T-helper 9 cell (primary cell): Measurements from ENCODE around the gene LARP6.
"Not testable (repeated sequence)": the region's sequence is repeated elsewhere in the genome, so short reads cannot be mapped to it uniquely, and the experiment has no call there.

Source experiments
- DNase-seq: peaks from one replicate; pipeline ENCODE4 v3.0.0-alpha.2; 2020
- total RNA-seq, 2 donors: gene quantifications; one replicate each; lab custom pipeline; 2026; lab: John Stamatoyannopoulos, UW

The LARP6 gene
- total RNA-seq: 0 to 0.21 reads per million in 2 donors

GRCh38 chr15:70853973-70854665 lies at the start of gene LARP6:
Gene LARP6, minus strand, starts transcription at chr15:70854157. Its CDS starts 69 bp downstream, at chr15:70854088.
- no peak for DNase-seq

- DNase-seq: no peak
Observed at GRCh38 chr15:70902107-70902506, 48.1 kb upstream of the LARP6 start.

- no peak for DNase-seq
Observed at GRCh38 chr15:70892912-70893560, 39.1 kb upstream of the LARP6 start.

- no peak for DNase-seq
Observed at GRCh38 chr15:70892002-70892911, 38.3 kb upstream of the LARP6 start, which contains the start of the genes LRRC49 and THAP10. Gene LRRC49, plus strand, starts transcription at chr15:70892826. Its CDS starts 69 bp downstream, at chr15:70892895. Gene THAP10, minus strand, starts transcription at chr15:70892433. Its CDS starts 161 bp downstream, at chr15:70892272.

- no peak for DNase-seq
Observed at GRCh38 chr15:70882361-70882760, 28.4 kb upstream of the LARP6 start.

- no peak for DNase-seq
Observed at GRCh38 chr15:70880781-70881180, 26.8 kb upstream of the LARP6 start.

- no peak for DNase-seq
Observed at GRCh38 chr15:70879401-70879800, 25.4 kb upstream of the LARP6 start.

GRCh38 chr15:70876683-70877082 lies 22.7 kb upstream of the LARP6 start:
- no peak for DNase-seq

GRCh38 chr15:70876011-70876410 lies 22.1 kb upstream of the LARP6 start:
- DNase-seq: no peak

- DNase-seq: no peak
Observed at GRCh38 chr15:70875001-70875782, 21.2 kb upstream of the LARP6 start.

- DNase-seq: no peak
Observed at GRCh38 chr15:70873232-70874054, 19.5 kb upstream of the LARP6 start.

GRCh38 chr15:70871490-70871889 lies 17.5 kb upstream of the LARP6 start:
- DNase-seq: not testable (repeated sequence)

- no peak for DNase-seq
Observed at GRCh38 chr15:70870051-70870450, 16.1 kb upstream of the LARP6 start.

GRCh38 chr15:70869346-70869745 lies 15.4 kb upstream of the LARP6 start:
- DNase-seq: no peak

GRCh38 chr15:70867911-70868467 lies 14.0 kb upstream of the LARP6 start:
- no peak for DNase-seq

GRCh38 chr15:70866982-70867641 lies 13.2 kb upstream of the LARP6 start:
- no peak for DNase-seq

- DNase-seq: no peak
Observed at GRCh38 chr15:70863450-70864218, 9.7 kb upstream of the LARP6 start.

GRCh38 chr15:70859998-70860397 lies 6.0 kb upstream of the LARP6 start:
- no peak for DNase-seq

- DNase-seq: no peak
Observed at GRCh38 chr15:70859322-70859908, 5.5 kb upstream of the LARP6 start.
